Neuronal stem cell (in vitro differentiated cells): Measurements from ENCODE around the gene SPEF2.

ENCODE experiments used
- DNase-seq: peaks from one replicate; pipeline ENCODE4 v3.0.0-alpha.2; 2013; ENCODE audit warnings: low spot score
- H2AFZ ChIP-seq: one replicate; pipeline ENCODE4 v1.6.1; 2013; ENCODE audit warnings: mild to moderate bottlenecking, low read length, inconsistent platforms
- H2AK5ac ChIP-seq: 2 replicates; pipeline ENCODE4 v1.6.1; 2013; ENCODE audit warnings: low read depth, mild to moderate bottlenecking, inconsistent platforms, low read length, moderate library complexity, mixed read lengths
- H2BK120ac ChIP-seq: 2 replicates; pipeline ENCODE4 v1.6.1; 2013; ENCODE audit warnings: low read depth, mild to moderate bottlenecking, inconsistent platforms, low read length, moderate library complexity, mixed read lengths
- H2BK12ac ChIP-seq: one replicate; pipeline ENCODE4 v1.6.1; 2013; ENCODE audit warnings: low read length, inconsistent platforms
- H2BK15ac ChIP-seq: 2 replicates; pipeline ENCODE4 v1.6.1; 2013; ENCODE audit warnings: mild to moderate bottlenecking, low read length, inconsistent platforms, mixed read lengths
- H2BK5ac ChIP-seq: one replicate; pipeline ENCODE4 v1.6.1; 2013; ENCODE audit warnings: inconsistent platforms, mild to moderate bottlenecking, low read length, moderate library complexity
- H3K14ac ChIP-seq: one replicate; pipeline ENCODE4 v1.6.1; 2013; ENCODE audit warnings: low read length, inconsistent platforms
- H3K18ac ChIP-seq: 2 replicates; pipeline ENCODE4 v1.6.1; 2013; ENCODE audit warnings: low read length, inconsistent platforms
- H3K23ac ChIP-seq: 2 replicates; pipeline ENCODE4 v1.6.1; 2013; ENCODE audit warnings: low read depth, mild to moderate bottlenecking, mixed read lengths, low read length, inconsistent platforms; ENCODE audit not compliant: poor library complexity
- H3K27ac ChIP-seq: replicated peaks from 3 replicates; pipeline ENCODE4 v1.5.1; 2013; ENCODE audit warnings: low read length, inconsistent platforms
- H3K27me3 ChIP-seq, 3 experiments: 2 replicates each; pipeline ENCODE4 v1.6.1; 2013; ENCODE audit warnings: low read length in 3 of 3, mild to moderate bottlenecking in 2 of 3, inconsistent platforms in 1 of 3, low read depth in 1 of 3, mixed read lengths in 1 of 3, moderate library complexity in 1 of 3; ENCODE audit not compliant: control insufficient read depth in 3 of 3, insufficient read depth in 3 of 3
- H3K36me3 ChIP-seq, 2 donors: replicated peaks in 1 of 2; 2 replicates each; pipeline ENCODE4 v1.6.1; 2013; ENCODE audit warnings: low read length in 2 of 2; ENCODE audit not compliant: control insufficient read depth in 2 of 2, insufficient read depth in 2 of 2
- H3K4ac ChIP-seq: 2 replicates; pipeline ENCODE4 v1.6.1; 2013; ENCODE audit warnings: inconsistent platforms, mild to moderate bottlenecking, low read length, moderate library complexity
- H3K4me1 ChIP-seq, 2 donors: 1 replicate in 1 of 2; 2 replicates in 1 of 2; pipeline ENCODE4 v1.6.1; 2013; ENCODE audit warnings: low read length in 2 of 2, low read depth in 1 of 2; ENCODE audit not compliant: control insufficient read depth in 2 of 2, insufficient read depth in 1 of 2
- H3K4me2 ChIP-seq: one replicate; pipeline ENCODE4 v1.6.1; 2013; ENCODE audit warnings: mild to moderate bottlenecking, low read length, inconsistent platforms; ENCODE audit not compliant: insufficient read depth, poor library complexity, severe bottlenecking
- H3K4me3 ChIP-seq, 2 donors: 2 replicates each; pipeline ENCODE4 v1.5.1; 2013; ENCODE audit warnings: low read length in 2 of 2, mild to moderate bottlenecking in 2 of 2, inconsistent platforms in 1 of 2, moderate library complexity in 1 of 2
- H3K79me1 ChIP-seq: one replicate; pipeline ENCODE4 v1.6.1; 2013; ENCODE audit warnings: low read depth, mild to moderate bottlenecking, inconsistent platforms, low read length, moderate library complexity
- H3K9ac ChIP-seq: one replicate; pipeline ENCODE4 v1.6.1; 2013; ENCODE audit warnings: mild to moderate bottlenecking, low read depth, low read length, inconsistent platforms; ENCODE audit not compliant: poor library complexity
- H3K9me3 ChIP-seq, 2 donors: replicated peaks in 1 of 2; 2 replicates each; pipeline versions ENCODE3 to v1.6.1; 2013; ENCODE audit warnings: low read length in 2 of 2, mild to moderate bottlenecking in 2 of 2, inconsistent platforms in 1 of 2, low read depth in 1 of 2, mixed read lengths in 1 of 2, moderate library complexity in 1 of 2; ENCODE audit not compliant: control insufficient read depth in 2 of 2, insufficient read depth in 1 of 2
- H4K8ac ChIP-seq: one replicate; pipeline ENCODE4 v1.6.1; 2013; ENCODE audit warnings: low read depth, mild to moderate bottlenecking, inconsistent platforms, low read length, moderate library complexity
- H4K91ac ChIP-seq: one replicate; pipeline ENCODE4 v1.6.1; 2013; ENCODE audit warnings: low read length, low read depth, mild to moderate bottlenecking, inconsistent platforms; ENCODE audit not compliant: poor library complexity
- WGBS, 2 donors: extraction: QIAGEN DNeasy Blood & Tissue Kit; methylation state at CpG; one replicate each; pipeline ENCODE4 v1.1.7; 2013; ENCODE audit warnings: missing lambda C conversion rate in 2 of 2, mixed read lengths in 1 of 2; ENCODE audit not compliant: insufficient read length in 2 of 2, insufficient replicate concordance in 1 of 2; ENCODE audit errors: extremely low coverage in 2 of 2; 5-methylcytosine and 5-hydroxymethylcytosine counted together

The SPEF2 gene

GRCh38 chr5:35765921-35766320, 148.3 kb downstream of the SPEF2 start:
- Histone ChIP-seq H3K9me3 (no peaks in the 10 kb centered on the region), H3K9ac (no peak overlapping the region), H3K4me3 (no peak overlapping the region), H3K4me2 (no peak overlapping the region), H3K4ac (no peak overlapping the region), H2BK15ac (no peak overlapping the region), H2BK120ac (no peak overlapping the region), H4K91ac (no peak overlapping the region), H3K14ac (no peak overlapping the region), H2AK5ac (no peak overlapping the region), H3K27ac (no peak overlapping the region), H3K36me3 (no peaks in the 10 kb centered on the region), H3K18ac (no peak overlapping the region), H2BK12ac (no peak overlapping the region), H3K4me1 (peaks cover 0 to 6% of the 10 kb centered on the region in 2 donors), H2AFZ (no peak overlapping the region), H3K23ac (no peak overlapping the region), H3K27me3 (no peaks in the 10 kb centered on the region), H4K8ac (no peak overlapping the region), H3K79me1 (no peaks in the 10 kb centered on the region), H2BK5ac (no peak overlapping the region)
- WGBS, 2 donors: no CpG with 5 or more reads among the region's 1 CpG
- no peak for DNase-seq

GRCh38 chr5:35771300-35771699, 153.6 kb downstream of the SPEF2 start:
- H3K4me2 ChIP-seq: no peak overlapping the region
- H3K27ac ChIP-seq: no peak overlapping the region
- H2AK5ac ChIP-seq: no peak overlapping the region
- H3K36me3 ChIP-seq: no peaks in the 10 kb centered on the region
- H3K9me3 ChIP-seq: no peaks in the 10 kb centered on the region
- no peak overlapping the region for H3K23ac ChIP-seq
- no peak overlapping the region for H2AFZ ChIP-seq
- no CpG with 5 or more reads among the region's 6 CpGs for whole genome bisulfite sequencing, 2 donors
- no peak overlapping the region for H3K4ac ChIP-seq
- peak overlapping the region; percentile 30 for H2BK12ac ChIP-seq
- no peak for DNase-seq
- no peak overlapping the region for H4K8ac ChIP-seq
- no peak overlapping the region for H2BK120ac ChIP-seq
- H3K14ac ChIP-seq: no peak overlapping the region
- no peak overlapping the region for H4K91ac ChIP-seq
- no peak overlapping the region for H2BK15ac ChIP-seq
- H3K4me3 ChIP-seq: no peak overlapping the region
- H3K27me3 ChIP-seq: no peaks in the 10 kb centered on the region
- H3K18ac ChIP-seq: no peak overlapping the region
- peaks cover 0 to 12% of the 10 kb centered on the region in 2 donors for H3K4me1 ChIP-seq
- H3K9ac ChIP-seq: no peak overlapping the region
- no peaks in the 10 kb centered on the region for H3K79me1 ChIP-seq
- no peak overlapping the region for H2BK5ac ChIP-seq

- no peaks in the 10 kb centered on the region for H3K36me3 ChIP-seq
- no peak overlapping the region for H3K23ac ChIP-seq
- peaks cover 0 to 13% of the 10 kb centered on the region in 2 donors for H3K4me1 ChIP-seq
- WGBS, 2 donors: no CpG with 5 or more reads among the region's 2 CpGs
- H2AK5ac ChIP-seq: no peak overlapping the region
- H3K4me3 ChIP-seq: no peak overlapping the region
- DNase-seq: no peak
- no peaks in the 10 kb centered on the region for H3K27me3 ChIP-seq
- no peak overlapping the region for H2AFZ ChIP-seq
- no peak overlapping the region for H4K8ac ChIP-seq
- no peak overlapping the region for H3K4ac ChIP-seq
- no peak overlapping the region for H3K27ac ChIP-seq
- H3K14ac ChIP-seq: no peak overlapping the region
- no peak overlapping the region for H3K18ac ChIP-seq
- H4K91ac ChIP-seq: no peak overlapping the region
- H2BK15ac ChIP-seq: no peak overlapping the region
- H3K9me3 ChIP-seq: no peaks in the 10 kb centered on the region
- no peak overlapping the region for H3K4me2 ChIP-seq
- no peak overlapping the region for H2BK120ac ChIP-seq
- H2BK5ac ChIP-seq: no peak overlapping the region
- no peak overlapping the region for H3K9ac ChIP-seq
- no peak overlapping the region for H2BK12ac ChIP-seq
- no peaks in the 10 kb centered on the region for H3K79me1 ChIP-seq
These were observed 154.2 kb downstream of the SPEF2 start for GRCh38 chr5:35771839-35772238.

GRCh38 chr5:35773967-35774366, 156.3 kb downstream of the SPEF2 start:
- Histone ChIP-seq H3K9ac (no peak overlapping the region), H3K14ac (no peak overlapping the region), H4K91ac (no peak overlapping the region), H3K4ac (no peak overlapping the region), H3K4me3 (no peak overlapping the region), H3K23ac (no peak overlapping the region), H3K27me3 (no peaks in the 10 kb centered on the region), H3K9me3 (no peaks in the 10 kb centered on the region), H2AK5ac (no peak overlapping the region), H2BK15ac (no peak overlapping the region), H4K8ac (no peak overlapping the region), H3K4me2 (no peak overlapping the region), H3K4me1 (peaks cover 0 to 13% of the 10 kb centered on the region in 2 donors), H2BK12ac (no peak overlapping the region), H3K79me1 (no peaks in the 10 kb centered on the region), H3K36me3 (no peaks in the 10 kb centered on the region), H3K27ac (no peak overlapping the region), H2AFZ (no peak overlapping the region), H2BK5ac (no peak overlapping the region), H2BK120ac (no peak overlapping the region), H3K18ac (no peak overlapping the region)
- no peak for DNase-seq
- no CpG with 5 or more reads among the region's 6 CpGs for WGBS, 2 donors
